Measurements from ENCODE around the gene PAM. TPM values are rescaled to one million over a fixed set of nuclear protein-coding genes. Genes with fewer than 3 reads are reported as not detected.

The PAM gene
- total and polyA plus RNA-seq, 12 donors, result 488 to 1,485 (median 1,074) TPM

GRCh38 chr5:103075442-103075841 lies 320.3 kb downstream of the PAM start:
- H3K36me3 ChIP-seq, result no peaks in the 10 kb centered on the region
- H3K4me3 ChIP-seq, result no peak overlapping the region
- WGBS, 2 donors, result 82 to 93% methylated on average over 4 of the region's 4 CpGs
- H3K27me3 ChIP-seq, result no peaks in the 10 kb centered on the region
- H3K27ac ChIP-seq, result no peak overlapping the region
- intact Hi-C loops (cut with DNase I), result no loop called here
- ATAC-seq (no peak), DNase-seq (no peak)
- no peaks in the 10 kb centered on the region for H3K4me1 ChIP-seq
- peaks cover 0 to 73% (median 39%) of the 10 kb centered on the region in 11 donors for H3K9me3 ChIP-seq
- no peak for TF ChIP-seq CTCF (IDR thresholded peaks at IDR 0.05)

All from heart right ventricle (tissue), 16 donors.